ENCODE measurements around the gene ADAMTS12. TPM values are rescaled to one million over a fixed set of nuclear protein-coding genes. Genes with fewer than 3 reads are reported as not detected.
"Not testable (repeated sequence)": the region's sequence is repeated elsewhere in the genome, so short reads cannot be mapped to it uniquely, and the experiment has no call there.

Gene ADAMTS12
- polyA plus RNA-seq, 1 donor, result 18.2 TPM

DNA sequence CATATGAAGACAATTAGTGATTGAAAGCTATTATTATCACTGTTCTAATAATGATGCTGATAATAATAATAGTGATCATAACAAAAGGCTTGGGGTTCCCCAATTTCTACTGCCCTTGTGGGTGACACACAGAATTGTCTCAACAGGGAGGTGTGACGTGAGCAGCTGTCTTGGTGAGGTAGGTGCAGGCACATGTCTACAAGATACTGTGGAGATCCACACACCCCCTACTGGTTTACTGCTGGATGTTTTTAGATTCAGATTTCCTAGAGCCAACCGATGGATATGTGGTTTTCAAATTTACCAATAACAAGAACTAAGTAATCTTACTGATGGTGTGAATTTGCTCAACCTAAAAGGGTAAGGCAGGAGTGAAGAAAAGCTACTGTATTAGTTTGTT is 312.0 kb downstream of the ADAMTS12 start:
- no peak for DNase-seq

DNA sequence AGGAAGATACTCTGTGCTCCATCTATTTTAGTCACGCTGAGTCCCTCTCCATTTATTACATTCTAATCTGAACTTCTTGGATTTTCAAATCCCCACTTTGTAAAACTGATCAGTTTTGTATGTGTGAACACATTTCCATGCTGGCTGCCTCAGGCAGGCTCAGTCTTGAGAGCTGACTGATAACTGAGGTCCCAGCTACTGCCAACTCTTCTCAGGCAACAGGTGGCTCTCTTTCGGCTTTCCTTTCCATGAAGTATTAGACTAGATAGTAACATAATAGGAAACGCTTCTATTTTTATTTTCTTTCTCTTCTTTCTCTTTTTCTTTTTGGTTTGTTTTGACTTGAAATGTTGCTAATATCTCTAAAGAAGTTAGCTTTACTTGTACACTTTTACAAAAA is 312.6 kb downstream of the ADAMTS12 start:
- no peak for DNase-seq

DNA sequence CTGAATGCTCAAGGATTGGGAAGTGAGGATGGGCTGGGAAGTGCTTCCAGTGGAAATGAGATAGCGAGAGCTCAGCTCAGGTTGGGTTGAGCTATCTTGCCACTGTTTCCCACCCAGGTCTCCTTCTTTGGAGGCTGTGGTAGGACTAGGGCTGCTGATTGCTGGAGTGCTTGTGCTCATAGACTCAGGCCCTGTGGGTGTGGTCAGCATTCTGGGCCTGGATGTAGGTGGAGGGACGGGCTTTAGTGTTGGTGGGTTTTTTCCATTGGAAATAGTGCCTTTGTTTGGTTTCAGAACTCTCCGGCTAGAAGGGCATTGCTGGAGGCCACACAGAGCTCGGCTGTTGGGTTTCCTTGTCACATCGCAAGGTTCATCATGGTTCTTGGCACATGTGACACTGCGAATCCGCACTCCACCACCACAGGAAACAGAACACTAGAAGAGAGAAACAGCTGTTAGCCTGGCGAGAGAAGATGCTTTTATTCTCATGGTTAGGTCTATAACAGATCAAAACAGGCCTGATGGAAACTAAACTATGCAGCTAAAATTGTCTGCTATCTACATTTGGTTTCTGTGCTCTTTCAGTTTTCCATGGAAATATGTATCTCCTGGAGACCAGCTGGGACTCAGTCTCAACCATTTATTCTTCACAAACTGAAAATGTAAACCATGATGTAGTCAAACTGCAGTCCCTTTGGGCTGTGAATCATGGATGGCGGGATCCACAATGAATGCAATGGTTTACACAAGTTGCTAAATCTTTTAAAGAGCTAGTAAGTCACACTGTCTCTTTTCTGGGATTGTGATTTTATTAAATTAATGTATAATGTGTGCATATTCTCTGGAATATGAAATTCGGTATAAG is 314.8 kb downstream of the ADAMTS12 start:
- DNase-seq, result peak; percentile 23

DNA sequence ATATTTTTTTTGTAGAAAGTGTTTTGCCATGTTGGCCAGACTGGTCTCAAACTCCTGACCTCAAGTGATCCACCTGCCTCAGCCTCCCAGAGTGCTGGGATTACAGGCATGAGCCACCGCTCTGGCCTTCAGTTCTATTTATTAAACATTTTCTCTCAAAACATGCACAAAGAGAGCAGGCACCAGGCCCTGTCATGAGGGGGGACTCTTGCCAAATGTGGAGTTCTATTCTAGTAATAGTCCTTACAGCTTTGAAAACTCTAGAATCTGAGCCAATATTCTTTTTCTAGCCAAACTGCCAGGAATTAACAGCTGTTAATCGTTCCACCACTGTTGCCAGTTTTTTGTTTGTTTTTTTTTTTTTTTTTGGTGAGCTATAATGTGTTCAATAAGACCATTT is 326.5 kb downstream of the ADAMTS12 start:
- peak; percentile 56 for DNase-seq

DNA sequence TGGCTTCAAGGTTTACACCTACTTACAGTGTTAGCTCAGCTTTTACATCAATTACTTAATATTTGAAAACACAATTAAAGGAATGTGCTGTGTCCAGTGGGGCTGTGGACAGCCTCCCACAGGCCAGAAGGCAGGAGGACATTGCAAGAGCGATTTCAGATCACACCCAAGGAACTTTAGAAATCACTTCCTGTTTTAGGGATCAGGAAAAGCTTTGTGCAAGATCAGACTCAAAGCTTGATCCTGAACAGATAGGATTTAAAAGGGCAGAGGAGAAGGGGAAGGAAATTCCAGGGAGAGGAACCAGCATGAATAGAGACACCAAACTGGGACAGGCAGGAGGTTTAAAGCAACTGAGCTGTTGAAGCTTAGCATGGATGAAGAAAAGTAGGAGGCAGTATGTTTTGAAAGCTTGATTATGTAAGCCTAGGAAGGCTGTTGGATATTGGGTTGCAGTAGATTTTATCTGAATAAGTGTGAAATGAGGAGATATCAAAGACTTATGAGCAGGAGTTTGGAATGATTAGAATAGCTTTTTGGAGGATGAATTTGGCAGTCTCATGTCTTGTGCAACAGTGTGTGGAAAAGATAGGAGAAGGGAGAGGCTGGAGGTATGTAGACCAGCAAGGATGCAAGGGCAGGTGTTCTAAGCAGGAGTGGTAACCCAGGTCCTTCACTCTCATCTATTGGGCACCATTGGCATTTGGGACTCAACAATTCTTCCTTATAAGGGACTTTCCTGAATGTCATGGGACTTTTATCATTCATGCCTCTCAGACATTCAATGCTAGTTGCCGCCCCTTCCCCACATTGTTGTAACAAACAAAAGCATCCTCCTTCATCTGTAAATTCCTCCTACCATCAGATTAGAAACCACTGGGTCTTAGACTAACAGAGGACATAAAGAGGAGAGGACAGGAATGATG is 327.5 kb downstream of the ADAMTS12 start:
- DNase-seq, result no peak

DNA sequence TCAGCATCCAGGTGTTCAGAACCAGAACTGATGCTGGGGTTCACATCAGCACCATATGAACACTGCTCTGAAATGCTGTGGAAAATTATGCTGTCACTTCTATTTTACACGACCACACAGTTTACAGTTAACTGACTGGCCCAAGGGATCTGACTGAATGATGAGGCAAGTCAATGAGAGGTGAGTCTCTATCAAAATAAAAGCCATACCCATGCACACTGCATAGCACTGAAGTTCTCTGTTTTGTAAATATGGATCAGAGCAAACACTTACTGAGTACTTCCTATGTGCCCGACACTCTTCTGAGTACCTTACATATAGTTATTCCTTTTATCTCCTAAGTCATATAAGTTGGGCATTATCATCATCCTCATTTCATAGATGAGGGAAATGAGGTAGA is 328.3 kb downstream of the ADAMTS12 start:
- no peak for DNase-seq

DNA sequence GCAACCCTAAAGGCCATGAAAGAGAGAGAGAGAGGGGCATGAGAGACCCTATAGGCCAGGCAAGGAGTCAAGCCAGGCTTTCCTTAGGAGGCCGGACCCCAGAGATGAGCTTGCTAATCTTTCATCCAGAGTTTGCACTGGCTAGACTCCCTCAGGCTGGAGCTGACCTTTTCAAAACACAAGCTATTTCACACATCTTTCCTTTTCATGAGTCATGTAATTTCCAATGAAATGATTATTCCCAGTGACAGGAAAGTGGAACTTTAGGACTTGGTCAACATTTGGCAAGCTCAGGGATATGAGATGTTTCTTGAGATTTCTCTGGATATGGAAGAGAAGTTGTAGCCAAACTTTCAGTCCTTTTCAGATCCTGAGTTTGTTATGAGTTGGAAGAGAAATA is 333.3 kb downstream of the ADAMTS12 start:
- DNase-seq, result peak; percentile 35

DNA sequence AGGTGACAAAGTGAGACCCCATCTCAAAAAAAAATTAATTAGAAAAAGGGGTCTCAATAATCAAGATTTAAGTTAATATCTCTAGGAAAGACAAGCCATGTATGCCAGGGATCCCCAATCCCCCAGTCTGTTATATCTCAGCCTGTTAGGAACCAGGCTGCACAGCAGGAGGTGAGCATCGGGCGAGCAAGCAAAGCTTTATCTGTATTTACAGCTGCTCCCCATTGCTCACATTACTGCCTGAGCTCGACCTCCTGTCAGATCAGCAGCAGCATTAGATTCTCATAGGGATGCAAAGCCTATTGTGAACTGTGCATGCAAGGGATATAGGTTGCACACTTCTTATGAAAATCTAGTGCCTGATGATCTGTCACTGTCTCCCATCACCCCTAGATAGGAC is 334.2 kb downstream of the ADAMTS12 start:
- no peak for DNase-seq

DNA sequence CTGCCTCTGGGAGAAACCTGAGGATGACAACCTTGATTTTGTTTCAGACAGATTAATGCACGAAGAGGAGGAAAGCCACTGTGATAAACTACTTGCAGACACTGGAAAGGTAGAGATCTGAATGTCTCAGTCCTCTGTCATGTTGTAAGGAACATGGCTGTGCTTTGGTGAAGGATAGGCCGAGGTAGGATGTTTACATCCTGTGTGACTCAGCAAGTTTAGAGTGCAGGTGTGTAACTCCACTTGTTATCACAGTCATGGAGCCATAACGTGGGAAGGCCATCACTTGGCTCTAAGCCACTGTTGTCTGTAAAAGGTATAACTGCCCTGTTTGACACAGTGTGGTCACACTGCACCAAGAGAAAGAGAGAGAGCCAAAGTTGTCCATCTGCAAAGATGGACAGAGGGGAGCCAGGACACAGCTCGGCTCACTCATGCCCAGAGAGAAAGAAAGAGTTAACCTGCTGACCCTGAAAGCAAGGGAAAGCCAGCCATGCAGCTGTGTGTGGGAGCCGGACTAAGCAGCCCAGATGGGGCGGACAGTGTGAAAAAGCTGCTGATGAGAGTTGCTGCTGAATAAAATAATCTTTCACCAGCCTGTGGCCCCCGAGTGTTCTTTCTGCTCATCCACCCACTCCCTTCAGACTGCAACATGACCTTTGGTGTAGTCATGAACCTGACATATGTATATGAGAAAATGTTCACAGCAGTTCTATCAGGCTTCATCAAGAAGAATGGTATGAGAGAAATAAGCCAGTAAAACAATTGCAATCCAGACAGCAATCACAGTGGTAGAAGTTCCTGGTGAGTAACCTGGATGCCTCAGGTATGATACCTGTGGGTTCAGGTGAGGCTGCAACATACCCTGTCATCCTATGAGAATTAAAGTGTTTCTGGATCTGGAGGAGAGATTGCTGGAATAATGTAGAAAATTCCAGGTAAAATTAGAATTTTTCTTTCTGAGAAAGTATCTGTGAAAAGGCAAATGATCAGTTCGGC is 335.2 kb downstream of the ADAMTS12 start:
- no peak for DNase-seq

DNA sequence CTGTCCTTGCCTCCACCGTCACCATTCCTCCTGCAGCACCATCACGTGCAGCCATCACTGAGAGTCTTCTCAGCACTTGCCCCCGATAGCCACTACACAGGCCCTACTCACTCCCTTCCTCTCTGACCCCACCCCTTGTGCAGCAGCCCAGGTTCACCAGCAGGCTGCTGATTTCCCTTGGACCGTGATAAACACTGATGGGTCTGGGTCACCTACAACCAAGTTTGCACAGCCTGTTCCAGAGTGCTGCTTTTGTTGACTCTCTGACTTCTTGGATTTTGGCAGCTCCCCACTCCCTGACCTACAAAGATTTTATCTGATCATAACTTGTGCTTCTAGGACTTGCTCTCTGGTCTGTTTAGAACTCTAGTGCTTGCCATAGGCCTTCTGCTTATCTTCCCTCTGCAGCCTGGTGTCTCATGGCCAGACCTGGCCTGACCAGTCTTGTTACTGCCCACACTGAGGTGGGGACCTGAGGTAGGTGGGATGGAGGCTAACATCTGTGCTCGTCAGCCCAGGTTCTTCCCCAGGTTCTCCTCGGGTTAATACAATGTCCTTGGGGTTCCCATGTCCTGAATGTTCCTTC is 341.7 kb downstream of the ADAMTS12 start:
- no peak for DNase-seq

DNA sequence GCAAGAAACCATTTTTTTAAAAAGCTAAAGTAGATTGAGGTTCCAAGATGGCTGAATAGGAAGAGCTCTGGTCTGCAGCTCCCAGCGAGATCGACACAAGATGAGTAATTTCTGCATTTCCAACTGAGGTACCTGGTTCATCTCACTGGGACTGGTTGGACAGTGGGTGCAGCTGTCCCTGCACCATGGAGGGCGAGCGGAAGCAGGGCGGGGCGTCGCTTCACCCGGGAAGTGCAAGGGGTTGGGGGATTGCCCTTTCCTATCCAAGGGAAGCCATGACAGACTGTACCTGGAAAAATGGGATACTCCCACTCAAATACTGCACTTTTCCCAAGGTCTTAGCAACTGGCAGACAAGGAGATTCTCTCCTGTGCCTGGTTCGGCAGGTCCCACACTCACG is 352.0 kb downstream of the ADAMTS12 start:
- DNase-seq, result not testable (repeated sequence)

DNA sequence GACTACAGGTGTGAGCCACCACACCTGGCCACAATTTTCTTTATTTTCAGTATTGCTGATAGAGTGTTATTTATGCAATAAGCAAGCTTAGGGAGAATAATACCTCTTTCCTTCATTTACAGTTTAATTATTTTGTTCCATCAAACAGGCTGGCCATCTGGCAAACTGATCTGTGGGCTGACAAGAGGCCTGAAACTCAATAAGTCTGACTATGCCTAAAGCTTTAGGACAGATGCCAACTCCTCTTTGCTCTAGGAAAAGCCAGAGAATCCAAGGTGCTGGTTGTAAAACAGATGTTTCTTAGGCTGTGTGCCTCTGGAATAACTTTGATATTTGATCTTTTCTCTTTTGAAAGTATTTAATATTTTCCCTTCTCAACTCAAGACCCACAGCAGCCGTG is 352.6 kb downstream of the ADAMTS12 start:
- no peak for DNase-seq

DNA sequence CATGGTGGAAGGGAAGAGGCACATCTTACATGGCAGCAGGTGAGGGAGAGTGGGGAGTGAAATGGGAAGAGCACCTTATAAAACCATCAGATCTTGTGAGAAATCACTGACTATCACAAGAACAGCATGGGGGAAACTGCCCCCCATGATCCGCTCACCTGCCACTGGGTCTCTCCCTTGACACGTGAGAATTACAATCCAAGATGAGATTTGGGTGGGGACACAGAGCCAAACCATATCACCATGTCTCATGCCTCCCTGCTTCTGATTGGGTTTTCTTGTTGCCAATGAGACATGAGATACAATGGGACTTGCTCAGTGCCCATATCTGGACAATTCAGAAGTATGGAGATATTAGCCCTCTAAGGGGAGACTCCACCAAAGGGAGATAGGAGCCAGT is 353.6 kb downstream of the ADAMTS12 start:
- DNase-seq, result no peak

DNA sequence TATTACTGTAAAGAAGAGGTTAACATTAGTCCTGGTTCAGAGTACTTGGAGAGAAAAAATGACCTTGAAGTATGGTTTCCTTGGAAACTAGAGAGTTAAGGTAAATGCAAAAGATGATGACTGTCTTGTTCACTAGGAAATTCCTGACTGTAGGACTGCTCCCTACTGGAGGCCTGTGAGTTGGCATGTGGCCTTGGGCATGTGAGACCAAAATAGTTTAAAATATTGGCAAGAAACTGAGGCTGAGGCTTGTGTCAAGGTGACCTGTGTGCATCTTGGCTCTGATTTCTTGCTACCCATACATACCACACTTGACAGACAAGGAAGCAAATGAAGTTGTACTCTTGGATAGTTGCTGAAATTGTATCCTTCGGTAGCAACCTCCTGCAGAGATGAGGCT is 354.6 kb downstream of the ADAMTS12 start:
- no peak for DNase-seq

DNA sequence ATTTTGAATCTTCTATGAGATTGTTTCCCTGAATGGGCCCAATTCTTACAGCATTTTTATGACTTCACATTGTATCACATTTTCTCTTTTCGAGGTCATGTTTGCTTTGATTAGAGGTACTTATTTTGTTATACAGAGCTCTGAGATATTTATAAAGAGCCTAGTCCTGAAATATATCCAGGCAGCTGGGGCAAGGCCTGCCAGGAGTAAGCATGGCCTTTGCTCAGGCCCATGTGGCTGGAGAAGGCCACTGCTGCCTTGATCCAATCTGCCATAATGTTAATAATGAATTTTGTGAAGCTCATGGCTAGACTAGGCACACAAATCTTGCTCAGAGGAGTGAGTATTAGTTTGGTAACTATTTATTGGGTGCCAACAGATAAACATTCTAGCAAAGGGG is 355.0 kb downstream of the ADAMTS12 start:
- DNase-seq, result no peak

DNA sequence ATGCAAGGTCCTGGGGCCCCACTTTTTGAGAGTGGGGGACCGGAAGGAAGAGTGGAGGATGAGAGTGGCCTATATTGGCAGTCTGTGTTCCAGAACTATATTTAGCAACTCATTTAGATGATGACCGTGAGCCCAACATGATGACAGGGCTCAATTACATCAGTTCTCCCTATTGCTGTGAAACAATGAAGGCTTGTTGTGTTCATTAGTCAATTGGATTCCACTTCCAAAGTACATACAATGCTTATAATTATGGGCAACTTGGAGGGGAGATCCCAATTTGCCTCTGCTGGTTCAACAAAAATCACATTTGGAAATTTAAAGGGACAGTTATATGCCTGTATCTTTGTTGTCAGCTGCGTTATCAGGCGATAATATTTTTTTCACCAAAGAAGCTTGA is 360.0 kb downstream of the ADAMTS12 start:
- DNase-seq, result no peak

DNA sequence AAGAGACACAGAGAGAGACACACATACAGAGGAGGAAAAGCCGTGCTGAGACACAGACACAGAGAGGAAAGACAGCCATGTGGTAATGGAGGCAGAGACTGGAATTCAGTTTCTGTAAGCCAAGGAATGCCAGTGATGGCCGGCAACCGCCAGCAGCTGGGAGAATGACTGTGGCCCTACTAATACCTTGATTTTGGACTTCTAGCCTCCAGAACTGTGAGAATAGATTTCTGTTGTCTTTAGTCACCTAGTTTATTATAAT is 360.8 kb downstream of the ADAMTS12 start:
- DNase-seq, result no peak

DNA sequence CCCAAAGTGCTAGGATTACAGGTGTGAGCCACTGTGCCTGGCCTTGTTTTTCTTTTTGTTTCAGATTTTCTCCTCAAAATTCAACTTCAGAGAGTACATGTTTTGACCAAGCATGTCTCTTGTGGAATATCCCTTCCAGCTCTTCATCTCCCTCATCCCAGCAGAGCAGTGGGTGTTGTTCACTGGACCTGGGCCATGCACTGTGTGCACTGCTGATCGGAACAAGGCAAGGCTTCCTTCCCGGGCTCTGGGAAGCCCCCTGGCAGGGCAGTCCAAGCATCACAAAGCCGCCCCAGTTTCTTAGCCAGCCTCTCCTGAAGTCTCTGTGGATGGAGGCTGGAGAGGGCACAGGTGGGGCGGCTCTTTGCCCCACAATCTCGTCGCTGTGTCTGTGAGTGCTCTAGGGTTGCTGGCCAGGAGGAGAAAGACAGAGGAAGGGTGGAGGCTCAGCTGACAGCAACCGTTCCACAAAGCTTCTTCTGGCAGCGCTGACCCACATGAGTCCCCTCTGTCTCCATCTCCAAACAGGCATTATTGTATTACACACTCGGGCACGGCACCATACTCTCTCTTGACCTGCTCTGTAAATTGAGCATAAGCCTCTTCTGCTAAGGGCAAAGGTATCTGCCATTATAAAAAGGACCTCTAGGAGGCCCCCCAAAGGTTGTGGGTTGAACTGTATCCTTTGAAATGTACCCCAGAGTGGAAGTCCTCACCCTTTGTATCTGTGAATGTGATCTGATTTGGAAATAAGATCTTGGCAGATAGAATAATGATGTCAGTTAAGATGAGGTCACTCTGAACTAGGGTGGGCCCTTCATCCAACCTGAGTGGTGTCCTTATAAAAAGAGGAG is 361.4 kb downstream of the ADAMTS12 start:
- DNase-seq, result no peak

DNA sequence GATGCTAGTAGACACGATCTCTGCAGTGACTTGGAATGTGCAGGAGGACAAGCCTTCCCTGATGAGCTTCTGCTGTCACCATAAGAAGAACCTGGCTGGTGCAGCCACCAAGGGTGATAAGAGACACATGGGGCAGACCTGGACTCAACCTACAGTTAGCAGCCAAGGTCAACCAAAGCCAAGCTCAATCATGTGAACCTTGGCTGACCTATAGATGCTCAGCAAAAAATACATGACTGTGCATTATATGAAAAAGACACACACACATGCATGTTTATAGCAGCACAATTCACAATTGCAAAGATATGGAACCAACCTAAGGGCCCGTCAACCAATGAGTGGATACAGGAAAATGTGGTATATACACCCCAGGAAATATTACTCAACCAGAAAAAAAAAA is 364.1 kb downstream of the ADAMTS12 start:
- no peak for DNase-seq

DNA sequence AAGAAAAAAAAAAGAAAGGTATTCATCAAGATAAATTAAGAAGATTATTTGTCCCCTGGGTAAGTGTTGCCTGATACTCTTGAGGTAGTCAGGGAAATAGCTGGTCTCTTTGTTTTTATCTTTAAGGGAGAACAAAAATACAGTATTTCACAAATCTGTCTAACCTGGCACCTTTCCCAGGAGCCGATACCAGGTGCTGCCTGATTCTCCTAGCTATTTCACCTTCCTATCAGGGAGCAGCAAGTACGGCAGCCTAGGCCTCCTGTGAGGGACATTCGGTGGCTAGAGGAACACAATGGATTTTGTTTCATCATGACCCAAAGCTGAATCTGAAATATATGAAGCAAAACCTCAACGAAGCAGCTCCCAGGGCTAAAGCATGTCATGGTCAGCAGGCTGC is 365.0 kb downstream of the ADAMTS12 start:
- no peak for DNase-seq

DNA sequence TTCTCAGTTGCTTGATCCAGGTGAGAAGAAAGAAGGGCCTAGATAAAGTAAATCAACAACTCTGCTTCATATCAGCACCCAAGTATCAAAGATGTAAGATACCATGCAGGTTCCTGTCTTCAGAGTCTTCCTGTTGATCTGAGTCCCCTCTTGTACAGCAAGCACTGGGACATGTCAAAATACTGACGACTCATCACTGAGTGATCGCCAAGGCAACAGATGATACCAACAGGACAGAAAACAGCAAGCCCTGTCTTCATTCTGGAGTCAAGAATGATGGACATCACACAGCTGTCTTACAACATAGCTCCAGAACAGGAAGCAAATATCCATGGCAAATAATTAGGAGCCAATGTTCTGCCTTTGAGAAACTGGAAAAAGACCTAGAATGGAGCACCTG is 367.3 kb downstream of the ADAMTS12 start:
- DNase-seq, result no peak

Data from hindlimb muscle (tissue), 1 donor.